ENCODE results near the gene CD44. TPM values are rescaled to one million over a fixed set of nuclear protein-coding genes. Genes with fewer than 3 reads are reported as not detected.
"Not testable (repeated sequence)": the region's sequence is repeated elsewhere in the genome, so short reads cannot be mapped to it uniquely, and the experiment has no call there.

The CD44 gene
- total RNA-seq, result 14.0 TPM
- long read RNA-seq, full-length matches to known transcripts, result 13 of 16 reads
- long read RNA-seq, partial matches to known transcripts, result 1 of 16 reads
- long read RNA-seq, other reads (novel, unspliced or antisense), result 2 of 16 reads

DNA sequence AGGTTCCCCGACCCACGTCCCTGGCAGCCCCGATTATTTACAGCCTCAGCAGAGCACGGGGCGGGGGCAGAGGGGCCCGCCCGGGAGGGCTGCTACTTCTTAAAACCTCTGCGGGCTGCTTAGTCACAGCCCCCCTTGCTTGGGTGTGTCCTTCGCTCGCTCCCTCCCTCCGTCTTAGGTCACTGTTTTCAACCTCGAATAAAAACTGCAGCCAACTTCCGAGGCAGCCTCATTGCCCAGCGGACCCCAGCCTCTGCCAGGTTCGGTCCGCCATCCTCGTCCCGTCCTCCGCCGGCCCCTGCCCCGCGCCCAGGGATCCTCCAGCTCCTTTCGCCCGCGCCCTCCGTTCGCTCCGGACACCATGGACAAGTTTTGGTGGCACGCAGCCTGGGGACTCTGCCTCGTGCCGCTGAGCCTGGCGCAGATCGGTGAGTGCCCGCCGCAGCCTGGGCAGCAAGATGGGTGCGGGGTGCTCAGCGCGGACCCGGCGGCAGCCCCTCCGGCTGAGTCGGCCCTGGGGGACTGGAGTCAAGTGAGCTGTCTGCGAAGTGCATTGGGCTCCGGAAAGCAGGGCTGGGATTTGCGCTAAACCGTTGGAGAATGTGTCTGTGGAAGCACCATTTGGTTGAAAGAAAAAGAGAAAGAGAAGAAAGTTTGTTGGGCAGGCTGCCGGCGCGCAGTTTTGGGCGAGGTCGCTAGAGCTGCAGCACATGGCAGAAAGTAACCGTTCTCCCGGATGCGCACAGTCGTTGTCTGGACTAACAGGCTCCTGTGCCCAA is at the start of gene CD44:
Gene CD44, plus strand, starts transcription at position 229 of the 779 bp plus-strand sequence. Its CDS starts 133 bp downstream, at position 362.
- DNase-seq, result peak; percentile 66
- peak within 1 kb of the TSS; percentile 78 for H3K4me3 ChIP-seq
- intact Hi-C loops (cut with micrococcal nuclease), result no loop called here
- H3K36me3 ChIP-seq, result no peaks in the 10 kb centered on the region
- peak within 1 kb of the TSS; percentile 76 for H3K27ac ChIP-seq (replicated peaks)
- H3K4me1 ChIP-seq, result peaks cover 35% of the 10 kb centered on the region
- TF ChIP-seq, protein P1, sequence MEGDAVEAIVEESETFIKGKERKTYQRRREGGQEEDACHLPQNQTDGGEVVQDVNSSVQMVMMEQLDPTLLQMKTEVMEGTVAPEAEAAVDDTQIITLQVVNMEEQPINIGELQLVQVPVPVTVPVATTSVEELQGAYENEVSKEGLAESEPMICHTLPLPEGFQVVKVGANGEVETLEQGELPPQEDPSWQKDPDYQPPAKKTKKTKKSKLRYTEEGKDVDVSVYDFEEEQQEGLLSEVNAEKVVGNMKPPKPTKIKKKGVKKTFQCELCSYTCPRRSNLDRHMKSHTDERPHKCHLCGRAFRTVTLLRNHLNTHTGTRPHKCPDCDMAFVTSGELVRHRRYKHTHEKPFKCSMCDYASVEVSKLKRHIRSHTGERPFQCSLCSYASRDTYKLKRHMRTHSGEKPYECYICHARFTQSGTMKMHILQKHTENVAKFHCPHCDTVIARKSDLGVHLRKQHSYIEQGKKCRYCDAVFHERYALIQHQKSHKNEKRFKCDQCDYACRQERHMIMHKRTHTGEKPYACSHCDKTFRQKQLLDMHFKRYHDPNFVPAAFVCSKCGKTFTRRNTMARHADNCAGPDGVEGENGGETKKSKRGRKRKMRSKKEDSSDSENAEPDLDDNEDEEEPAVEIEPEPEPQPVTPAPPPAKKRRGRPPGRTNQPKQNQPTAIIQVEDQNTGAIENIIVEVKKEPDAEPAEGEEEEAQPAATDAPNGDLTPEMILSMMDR (IDR thresholded peaks at IDR 0.05; ENCODE audit: borderline replicate concordance), result no peak
- H3K9me3 ChIP-seq (replicated peaks), result no peaks in the 10 kb centered on the region
- peaks cover 18% of the 10 kb centered on the region for H3K27me3 ChIP-seq (ENCODE audit: low read depth)

DNA sequence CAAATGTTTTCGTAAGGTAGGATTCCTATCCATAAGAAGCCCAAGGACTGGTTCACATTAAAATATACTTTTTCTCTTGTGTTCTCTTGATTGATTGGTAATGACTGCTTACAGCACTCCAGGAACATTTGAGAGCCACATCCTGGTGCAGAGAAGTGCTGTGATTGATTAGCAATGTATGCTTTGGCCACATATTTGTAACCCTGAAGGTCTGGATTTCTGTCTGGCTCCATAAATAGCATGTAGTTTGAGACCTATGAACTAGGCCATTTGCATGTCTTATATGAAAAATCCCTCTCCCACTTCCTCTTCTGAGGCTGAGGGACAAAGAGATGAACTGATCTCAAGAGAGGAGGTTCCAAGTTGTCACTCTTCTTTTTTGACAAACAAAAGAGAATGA is 49.3 kb upstream of the CD44 start:
- TF ChIP-seq, protein P1 (IDR thresholded peaks at IDR 0.05; ENCODE audit: borderline replicate concordance), result no peak

DNA sequence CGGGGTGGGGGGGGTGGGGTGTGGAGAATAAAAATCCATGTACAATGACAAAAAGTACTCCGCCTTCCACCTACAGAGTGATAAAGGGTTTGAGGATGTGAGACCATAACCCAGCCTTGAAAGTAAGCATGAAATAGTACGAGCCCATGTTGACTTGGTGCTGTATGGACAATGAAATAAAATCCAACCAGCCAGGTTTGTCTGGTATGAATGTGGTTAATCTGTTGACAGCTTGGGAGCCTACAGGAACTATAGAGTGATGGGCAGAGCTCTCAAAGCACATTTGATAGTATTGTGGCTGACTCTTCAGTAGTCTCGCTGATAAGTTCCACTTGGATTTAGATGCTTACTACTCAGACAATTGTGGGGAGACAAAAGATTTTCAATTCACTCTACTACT is 48.8 kb upstream of the CD44 start:
- peaks cover 37% of the 10 kb centered on the region for H3K4me1 ChIP-seq
- no peak overlapping the region for H3K27ac ChIP-seq (replicated peaks)
- intact Hi-C loops (cut with micrococcal nuclease), result no loop called here
- no peak overlapping the region for H3K4me3 ChIP-seq
- no peaks in the 10 kb centered on the region for H3K27me3 ChIP-seq (ENCODE audit: low read depth)
- peaks cover 2% of the 10 kb centered on the region for H3K9me3 ChIP-seq (replicated peaks)
- no peaks in the 10 kb centered on the region for H3K36me3 ChIP-seq
- TF ChIP-seq, protein P1 (IDR thresholded peaks at IDR 0.05; ENCODE audit: borderline replicate concordance), result no peak
- DNase-seq, result no peak

More for the DNA sequence above, 49.3 kb upstream of the CD44 start:
- H3K27me3 ChIP-seq (ENCODE audit: low read depth), result no peaks in the 10 kb centered on the region
- H3K9me3 ChIP-seq (replicated peaks), result no peaks in the 10 kb centered on the region
- H3K27ac ChIP-seq (replicated peaks), result no peak overlapping the region
- intact Hi-C loops (cut with micrococcal nuclease), result no loop called here
- DNase-seq, result no peak
- peaks cover 42% of the 10 kb centered on the region for H3K4me1 ChIP-seq
- no peak overlapping the region for H3K4me3 ChIP-seq
- H3K36me3 ChIP-seq, result no peaks in the 10 kb centered on the region

DNA sequence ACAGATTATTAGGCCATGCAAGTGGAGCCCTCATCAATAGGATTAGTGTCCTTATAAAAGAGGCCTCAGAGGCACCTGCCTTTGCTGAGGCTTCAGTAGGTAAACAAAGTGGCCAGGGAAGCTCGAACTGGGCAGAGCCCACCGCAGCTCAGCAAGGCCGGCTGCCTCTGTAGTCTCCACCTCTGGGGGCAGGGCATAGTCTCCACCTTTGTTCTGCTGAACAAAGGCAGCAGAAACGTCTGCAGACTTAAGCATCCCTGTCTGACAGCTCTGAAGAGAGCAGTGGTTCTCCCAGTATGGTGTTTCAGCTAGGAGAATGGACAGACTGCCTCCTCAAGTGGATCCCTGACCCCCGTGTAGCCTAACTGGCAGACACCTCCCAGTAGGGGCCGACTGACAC is 48.0 kb upstream of the CD44 start:
- H3K27me3 ChIP-seq (ENCODE audit: low read depth); H3K4me3 ChIP-seq; H3K27ac ChIP-seq (replicated peaks); intact Hi-C loops (cut with micrococcal nuclease); H3K9me3 ChIP-seq (replicated peaks); H3K36me3 ChIP-seq; DNase-seq: not testable (repeated sequence)
- peaks cover 29% of the 10 kb centered on the region for H3K4me1 ChIP-seq

DNA sequence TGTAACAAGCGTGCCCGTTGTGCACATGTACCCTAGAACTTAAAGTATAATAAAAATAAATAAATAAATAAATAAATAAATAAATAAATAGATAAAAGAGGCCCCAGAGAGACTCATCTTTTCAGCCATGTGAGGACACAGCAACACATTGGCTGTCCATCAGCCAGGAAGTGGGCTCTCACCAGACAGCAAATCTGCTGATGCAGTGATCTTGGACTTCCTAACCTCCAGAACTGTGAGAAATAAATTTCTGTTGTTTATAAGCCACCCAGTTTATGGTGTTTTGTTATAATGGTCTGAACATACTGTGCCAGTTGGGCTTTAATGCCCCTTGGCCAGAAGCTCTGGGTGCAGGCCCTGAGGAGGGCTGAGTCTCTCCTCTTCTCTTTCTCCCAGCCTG is 42.2 kb upstream of the CD44 start:
- H3K27me3 ChIP-seq (ENCODE audit: low read depth), result no peaks in the 10 kb centered on the region
- H3K9me3 ChIP-seq (replicated peaks), result peaks cover 4% of the 10 kb centered on the region
- no peak overlapping the region for H3K27ac ChIP-seq (replicated peaks)
- H3K4me3 ChIP-seq, result no peak overlapping the region
- peaks cover 23% of the 10 kb centered on the region for H3K4me1 ChIP-seq
- intact Hi-C loops (cut with micrococcal nuclease), result no loop called here
- TF ChIP-seq, protein P1 (IDR thresholded peaks at IDR 0.05; ENCODE audit: borderline replicate concordance), result no peak
- no peaks in the 10 kb centered on the region for H3K36me3 ChIP-seq
- no peak for DNase-seq

DNA sequence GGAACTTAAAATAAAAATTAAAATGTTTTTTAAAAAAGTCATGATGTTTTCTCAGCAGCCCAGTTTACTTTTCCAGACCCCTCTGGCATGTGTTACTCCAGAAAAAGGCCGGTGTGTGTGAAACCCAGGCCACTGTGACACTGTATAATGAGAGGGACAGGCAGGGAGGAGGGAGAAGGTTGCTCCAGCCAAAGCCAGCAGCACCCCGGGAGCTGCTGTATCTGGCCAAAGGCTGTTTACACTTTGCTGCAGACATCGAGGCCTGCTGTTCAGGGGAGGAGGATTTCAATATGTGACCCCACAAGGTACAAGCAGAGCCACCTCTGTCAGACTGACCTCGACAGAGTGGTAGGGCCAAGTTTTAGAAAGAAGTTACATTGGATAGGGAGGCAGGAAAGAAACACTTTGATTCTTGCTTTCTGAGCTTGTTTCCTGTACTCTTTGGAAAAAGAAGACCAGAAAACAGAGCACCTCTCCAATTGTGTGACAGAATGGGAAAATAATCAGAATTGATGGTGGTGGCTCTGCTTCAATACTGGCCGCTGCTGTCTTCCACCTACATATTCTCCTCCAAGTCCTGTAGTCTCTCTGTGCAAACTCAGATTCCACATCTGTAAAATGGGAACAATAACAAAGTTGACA is 41.0 kb upstream of the CD44 start:
- H3K4me1 ChIP-seq, result peaks cover 23% of the 10 kb centered on the region
- DNase-seq, result no peak
- H3K27me3 ChIP-seq (ENCODE audit: low read depth), result no peaks in the 10 kb centered on the region
- TF ChIP-seq, protein P1 (IDR thresholded peaks at IDR 0.05; ENCODE audit: borderline replicate concordance), result no peak
- H3K9me3 ChIP-seq (replicated peaks), result peaks cover 4% of the 10 kb centered on the region
- H3K27ac ChIP-seq (replicated peaks), result peak overlapping the region; percentile 80
- intact Hi-C loops (cut with micrococcal nuclease), result no loop called here
- H3K4me3 ChIP-seq, result no peak overlapping the region
- H3K36me3 ChIP-seq, result no peaks in the 10 kb centered on the region
